Uterus (tissue), 4 donors: ENCODE data around the gene C2orf81. TPM values are rescaled to one million over a fixed set of nuclear protein-coding genes. Genes with fewer than 3 reads are reported as not detected.

Experiments
- DNase-seq, 2 donors: peaks; one replicate each; pipeline ENCODE4 v3.0.0-alpha.2; 2019 to 2020
- H3K27ac ChIP-seq, 2 donors: fragments of 200-600 bp; sonication (generic); 1 replicate in 1 of 2; 2 replicates in 1 of 2; pipeline ENCODE4 v1.5.1; 2016 to 2018
- H3K27me3 ChIP-seq, 2 donors: fragments of 200-600 bp; sonication (generic); one replicate each; pipeline ENCODE4 v1.5.1; 2018 to 2019; ENCODE audit warnings: control low read depth in 1 of 2
- H3K36me3 ChIP-seq, 2 donors: fragments of 200-600 bp; sonication (generic); one replicate each; pipeline ENCODE4 v1.5.1; 2019; ENCODE audit warnings: control low read depth in 1 of 2
- H3K4me1 ChIP-seq, 2 donors: fragments of 200-600 bp; sonication (generic); one replicate each; pipeline ENCODE4 v1.5.1; 2018 to 2019; ENCODE audit warnings: control low read depth in 1 of 2
- H3K4me3 ChIP-seq, 2 donors: fragments of 200-600 bp; sonication (generic); 1 replicate in 1 of 2; 2 replicates in 1 of 2; pipeline ENCODE4 v1.5.1; 2018 to 2019; ENCODE audit warnings: mild to moderate bottlenecking in 1 of 2
- H3K9me3 ChIP-seq, 2 donors: fragments of 200-600 bp; sonication (generic); one replicate each; pipeline ENCODE4 v1.5.1; 2019; ENCODE audit warnings: control low read depth in 1 of 2
- POLR2A ChIP-seq, 2 donors: fragments of 450-650 bp; IDR thresholded peaks; one replicate each; pipeline ENCODE4 v1.6.1; 2016; ENCODE audit warnings: antibody characterized with exemption in 2 of 2, mild to moderate bottlenecking in 1 of 2, moderate library complexity in 1 of 2
- intact Hi-C: fragments of 100-400 bp; cut with DNase I; formaldehyde crosslinking; loops from one replicate; pipeline ENCODE4 v1.15.1; 2023; ENCODE audit warnings: low total_unique reads
- total RNA-seq, 4 donors: library from RNA; depleted of rRNA in 3 of 4; stranded (reverse); fragments of >200 nt in 3 of 4; gene quantifications; one replicate each; pipeline versions ENCODE4 v1.1.0 to v1.2.4, GENCODE V29; 2014 to 2023
- TF ChIP-seq, protein P1 (sequence below), 4 experiments: fragments of 200-600 bp in 2 of 4; fragments of 450-650 bp in 2 of 4; sonication (generic) in 2 of 4; IDR thresholded peaks; one replicate each; pipeline ENCODE4 v1.5.1; 2016 to 2019; ENCODE audit warnings: antibody characterized with exemption in 4 of 4, mild to moderate bottlenecking in 2 of 4, moderate library complexity in 1 of 4
- donor health status: DM: yes; HTN: yes; CAD: no.

C2orf81 gene
- total RNA-seq, 4 donors from 2014 or later = 2.1 to 5.7 (median 2.9) TPM; not detected in 1

DNA sequence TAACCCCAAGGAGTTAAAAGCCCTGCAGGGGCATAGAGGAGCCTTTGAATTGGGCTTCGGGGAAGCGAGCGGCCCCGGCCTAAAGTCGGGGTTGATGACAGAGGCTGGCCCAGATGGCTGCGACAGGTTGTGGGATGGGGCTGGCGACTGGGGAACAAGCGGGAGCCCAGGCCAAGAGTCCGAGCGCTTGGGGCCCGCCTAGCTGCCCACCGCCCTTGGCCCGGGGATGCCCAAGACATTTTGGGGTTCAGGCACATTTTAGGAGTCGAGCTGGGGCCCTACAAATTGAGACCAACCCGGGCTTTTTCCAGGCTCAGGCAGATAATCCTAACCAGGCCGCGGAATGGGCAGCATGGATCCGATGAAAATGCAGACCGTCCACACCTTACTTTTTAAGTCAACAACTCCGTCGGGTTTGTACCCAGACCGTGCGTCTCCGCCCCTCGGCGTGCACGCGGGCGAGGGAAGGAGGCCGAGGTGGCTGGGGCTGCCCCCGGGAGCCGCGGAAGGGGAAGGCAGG, 19.8 kb upstream of the C2orf81 start:
- Histone ChIP-seq H3K27ac (peak overlapping the region; percentile 73 to 82), H3K4me1 (peaks cover 0 to 9% of the 10 kb centered on the region in 2 donors)
- no peak for DNase-seq

DNA sequence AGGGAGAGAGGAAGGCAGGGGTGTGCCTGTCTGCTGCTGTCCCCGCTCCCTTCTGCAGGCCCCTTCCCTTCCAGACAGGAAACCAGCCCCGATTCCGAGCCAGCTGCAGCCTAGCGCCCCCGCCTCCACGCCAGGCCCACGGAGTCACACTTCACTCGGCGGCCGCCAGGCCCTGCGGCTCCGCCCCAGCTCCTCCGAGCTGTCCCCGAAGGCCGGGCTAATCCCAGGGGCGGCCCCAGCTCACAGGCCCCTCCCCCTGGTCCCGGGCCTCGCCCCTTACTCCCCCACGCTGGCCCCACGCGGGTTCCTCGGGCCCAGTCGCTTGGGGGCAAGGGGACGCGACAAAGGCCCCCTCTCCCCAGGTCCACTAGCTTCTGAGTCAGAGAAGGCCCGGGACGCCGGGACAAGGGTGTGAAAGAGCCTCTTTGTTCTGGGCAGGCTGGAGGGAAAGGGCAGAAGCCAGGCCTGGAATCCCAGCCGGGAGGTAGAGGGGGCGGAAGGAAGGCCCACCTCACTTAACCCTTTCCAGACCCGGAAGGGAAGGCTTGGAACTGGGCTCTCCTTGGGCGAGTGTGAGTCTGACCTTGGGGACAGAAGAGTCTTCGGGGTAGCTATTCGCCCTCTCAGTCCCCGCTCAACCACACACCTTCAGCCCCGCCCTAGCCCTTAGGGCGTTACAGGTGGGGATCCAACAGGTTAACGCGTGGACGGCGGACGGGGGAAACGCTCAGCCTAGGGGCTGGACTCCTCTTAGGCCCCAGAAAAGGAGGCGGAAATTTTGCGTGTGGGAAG, 19.2 kb upstream of the C2orf81 start:
- Histone ChIP-seq H3K9me3 (no peaks in the 10 kb centered on the region), H3K4me1 (peaks cover 0 to 9% of the 10 kb centered on the region in 2 donors), H3K27me3 (peaks cover 0 to 5% of the 10 kb centered on the region in 2 donors), H3K36me3 (no peaks in the 10 kb centered on the region), H3K27ac (peak overlapping the region; percentile 73 to 82), H3K4me3 (peak overlapping the region; percentile 39 to 45)
- intact Hi-C loops = no loop called here
- TF ChIP-seq, protein P1, sequence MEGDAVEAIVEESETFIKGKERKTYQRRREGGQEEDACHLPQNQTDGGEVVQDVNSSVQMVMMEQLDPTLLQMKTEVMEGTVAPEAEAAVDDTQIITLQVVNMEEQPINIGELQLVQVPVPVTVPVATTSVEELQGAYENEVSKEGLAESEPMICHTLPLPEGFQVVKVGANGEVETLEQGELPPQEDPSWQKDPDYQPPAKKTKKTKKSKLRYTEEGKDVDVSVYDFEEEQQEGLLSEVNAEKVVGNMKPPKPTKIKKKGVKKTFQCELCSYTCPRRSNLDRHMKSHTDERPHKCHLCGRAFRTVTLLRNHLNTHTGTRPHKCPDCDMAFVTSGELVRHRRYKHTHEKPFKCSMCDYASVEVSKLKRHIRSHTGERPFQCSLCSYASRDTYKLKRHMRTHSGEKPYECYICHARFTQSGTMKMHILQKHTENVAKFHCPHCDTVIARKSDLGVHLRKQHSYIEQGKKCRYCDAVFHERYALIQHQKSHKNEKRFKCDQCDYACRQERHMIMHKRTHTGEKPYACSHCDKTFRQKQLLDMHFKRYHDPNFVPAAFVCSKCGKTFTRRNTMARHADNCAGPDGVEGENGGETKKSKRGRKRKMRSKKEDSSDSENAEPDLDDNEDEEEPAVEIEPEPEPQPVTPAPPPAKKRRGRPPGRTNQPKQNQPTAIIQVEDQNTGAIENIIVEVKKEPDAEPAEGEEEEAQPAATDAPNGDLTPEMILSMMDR (IDR thresholded peaks at IDR 0.05) = peak in 3 of 4 experiments; percentile 16 to 58 (median 43)
- TF ChIP-seq POLR2A (IDR thresholded peaks at IDR 0.05) = peak; percentile 46 to 50
- peak; percentile 58 to 82 for DNase-seq

More for the DNA sequence above, 19.8 kb upstream of the C2orf81 start:
- intact Hi-C loops = no loop called here
- Histone ChIP-seq H3K4me3 (peak overlapping the region; percentile 39 to 45), H3K36me3 (no peaks in the 10 kb centered on the region), H3K9me3 (no peaks in the 10 kb centered on the region), H3K27me3 (peaks cover 0 to 5% of the 10 kb centered on the region in 2 donors)
- no peak for TF ChIP-seq POLR2A (IDR thresholded peaks at IDR 0.05)
- TF ChIP-seq, protein P1 (IDR thresholded peaks at IDR 0.05) = no peak

DNA sequence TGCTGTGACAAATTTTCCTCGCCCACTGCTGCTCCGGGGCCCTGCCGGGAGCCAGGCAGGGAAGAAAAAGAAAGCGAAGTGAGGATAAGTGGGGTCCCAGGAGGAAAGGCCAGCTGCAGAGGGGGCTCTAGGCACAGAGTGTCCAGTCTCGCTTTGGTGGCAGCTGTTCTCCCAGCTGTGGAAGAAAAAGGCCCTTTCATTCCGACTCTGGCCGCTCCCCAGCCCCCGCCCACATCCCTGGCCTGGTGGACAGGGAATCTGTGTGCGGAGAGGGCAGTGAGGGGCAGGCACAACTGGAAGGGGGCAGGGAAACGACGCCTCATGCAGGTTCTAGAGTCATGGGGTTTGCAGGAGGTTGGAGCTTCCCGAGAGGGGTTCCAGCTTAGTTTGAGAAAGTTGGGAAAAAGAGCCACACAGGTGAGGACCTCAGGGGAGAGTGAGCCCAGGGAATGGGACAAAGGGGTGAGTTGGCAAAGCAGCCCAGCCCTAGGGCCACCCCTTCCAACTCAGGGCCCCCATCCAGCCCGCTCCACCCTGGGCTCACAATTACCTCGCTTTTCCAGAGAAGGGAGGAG, 18.5 kb upstream of the C2orf81 start:
- H3K9me3 ChIP-seq = no peaks in the 10 kb centered on the region
- intact Hi-C loops = no loop called here
- peak overlapping the region; percentile 39 to 45 for H3K4me3 ChIP-seq
- TF ChIP-seq POLR2A (IDR thresholded peaks at IDR 0.05) = no peak
- TF ChIP-seq, protein P1 (IDR thresholded peaks at IDR 0.05) = no peak
- H3K27ac ChIP-seq = peak overlapping the region; percentile 73 to 82
- H3K36me3 ChIP-seq = no peaks in the 10 kb centered on the region
- peaks cover 0 to 5% of the 10 kb centered on the region in 2 donors for H3K27me3 ChIP-seq
- DNase-seq = peak in 1 of 2 donors; percentile 57
- peaks cover 0 to 9% of the 10 kb centered on the region in 2 donors for H3K4me1 ChIP-seq

DNA sequence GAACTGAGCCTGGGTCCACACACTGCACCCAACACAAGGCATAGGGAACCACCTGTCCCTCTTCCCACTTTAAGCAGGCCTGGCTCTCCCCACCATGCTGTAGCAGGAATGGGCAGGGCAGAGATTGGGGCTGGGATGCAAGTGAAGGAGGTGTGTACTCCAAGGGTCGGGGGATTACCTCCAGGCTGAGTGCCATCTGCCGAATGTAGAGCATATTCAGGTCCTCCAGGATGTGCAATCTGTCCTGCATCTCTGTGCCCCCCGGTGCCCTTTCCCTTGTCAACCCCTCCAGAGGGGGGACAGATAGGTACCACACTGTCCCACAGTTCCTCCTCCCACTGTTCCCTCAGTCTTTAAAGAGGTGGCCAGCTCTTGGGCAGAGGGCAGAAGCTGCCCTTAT, 18.0 kb upstream of the C2orf81 start:
- intact Hi-C loops = no loop called here
- Histone ChIP-seq H3K4me1 (peaks cover 0 to 9% of the 10 kb centered on the region in 2 donors), H3K9me3 (no peaks in the 10 kb centered on the region), H3K4me3 (peak overlapping the region; percentile 39 to 45), H3K36me3 (no peaks in the 10 kb centered on the region), H3K27ac (peak overlapping the region; percentile 73 to 82), H3K27me3 (peaks cover 0 to 5% of the 10 kb centered on the region in 2 donors)
- TF ChIP-seq, protein P1 (IDR thresholded peaks at IDR 0.05) = no peak
- TF ChIP-seq POLR2A (IDR thresholded peaks at IDR 0.05) = no peak
- no peak for DNase-seq

GRCh38 chr2:74438248-74438647, 16.8 kb upstream of the C2orf81 start:
- no peak overlapping the region for H3K27ac ChIP-seq
- no peak for TF ChIP-seq POLR2A (IDR thresholded peaks at IDR 0.05)
- TF ChIP-seq, protein P1 (IDR thresholded peaks at IDR 0.05) = no peak
- H3K27me3 ChIP-seq = peaks cover 0 to 5% of the 10 kb centered on the region in 2 donors
- H3K9me3 ChIP-seq = no peaks in the 10 kb centered on the region
- intact Hi-C loops = no loop called here
- H3K4me3 ChIP-seq = no peak overlapping the region
- no peak for DNase-seq
- peaks cover 0 to 9% of the 10 kb centered on the region in 2 donors for H3K4me1 ChIP-seq
- no peaks in the 10 kb centered on the region for H3K36me3 ChIP-seq
